Stimulated activated naive CD8-positive, alpha-beta T cell treated with anti-CD3 and anti-CD28 coated beads, Interleukin-15, Interleukin-2, amounts not matched to agents 100 U/mL and 50 U/mL, for 24 hours (primary cell): ENCODE results near the gene UFD1.

Experiments used
- ATAC-seq: fragments of 150-1000 bp; cut with Tn5 transposase; one replicate; pipeline ENCODE4 v1.10.0; 2021
- DNase-seq: peaks from one replicate; pipeline ENCODE4 v3.0.0; 2021

Gene UFD1

DNA sequence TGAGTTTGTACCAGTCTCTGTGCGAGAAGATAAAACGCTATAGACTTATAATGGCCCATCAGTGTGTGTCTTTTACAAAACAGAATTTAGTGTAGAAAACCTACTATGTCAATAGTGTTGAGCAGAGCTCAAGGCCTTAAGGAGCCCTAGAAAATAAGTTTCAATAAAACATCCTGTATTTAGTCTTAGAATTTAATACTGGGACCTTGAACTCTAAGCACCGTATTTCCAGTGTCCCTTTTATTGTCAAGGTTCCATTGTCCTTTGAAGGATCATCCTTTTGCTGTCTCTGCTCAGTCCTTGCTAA, 17.3 kb upstream of the UFD1 start:
- DNase-seq (no peak), ATAC-seq (no peak)

DNA sequence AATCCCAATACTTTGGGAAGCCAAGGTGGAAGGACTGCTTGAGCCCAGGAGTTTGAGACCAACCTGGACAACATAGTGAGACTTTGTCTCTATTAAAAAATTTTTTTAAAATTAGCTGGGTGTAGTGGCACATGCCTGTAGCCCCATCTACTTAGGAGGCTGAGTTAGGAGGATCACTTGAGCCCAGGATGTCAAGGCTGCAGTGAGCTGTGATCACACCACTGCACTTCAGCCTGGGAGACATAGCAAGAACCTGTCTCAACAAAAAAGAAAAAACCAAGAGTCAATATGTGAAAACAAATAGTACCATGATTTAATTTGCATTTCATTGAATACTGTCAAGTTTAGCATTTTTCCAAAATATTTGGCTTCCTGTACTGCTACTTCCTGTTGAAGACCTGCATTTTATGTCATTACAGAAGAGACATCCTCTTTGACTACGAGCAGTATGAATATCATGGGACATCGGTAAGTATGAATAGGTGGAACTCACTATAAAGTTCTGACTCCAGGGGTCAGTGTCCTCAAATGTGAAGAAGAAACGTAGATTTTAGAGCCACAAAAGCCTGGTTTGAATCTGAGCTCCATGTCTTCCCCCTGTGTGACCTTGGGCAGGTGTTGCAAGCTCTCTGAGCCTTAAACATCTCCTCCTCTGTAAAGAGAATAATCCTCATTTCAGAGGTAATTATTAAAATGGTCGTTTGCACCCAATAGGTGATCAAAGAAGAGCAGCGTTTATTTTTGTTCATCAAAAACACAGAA, 16.8 kb upstream of the UFD1 start:
- DNase-seq (no peak), ATAC-seq (no peak)

DNA sequence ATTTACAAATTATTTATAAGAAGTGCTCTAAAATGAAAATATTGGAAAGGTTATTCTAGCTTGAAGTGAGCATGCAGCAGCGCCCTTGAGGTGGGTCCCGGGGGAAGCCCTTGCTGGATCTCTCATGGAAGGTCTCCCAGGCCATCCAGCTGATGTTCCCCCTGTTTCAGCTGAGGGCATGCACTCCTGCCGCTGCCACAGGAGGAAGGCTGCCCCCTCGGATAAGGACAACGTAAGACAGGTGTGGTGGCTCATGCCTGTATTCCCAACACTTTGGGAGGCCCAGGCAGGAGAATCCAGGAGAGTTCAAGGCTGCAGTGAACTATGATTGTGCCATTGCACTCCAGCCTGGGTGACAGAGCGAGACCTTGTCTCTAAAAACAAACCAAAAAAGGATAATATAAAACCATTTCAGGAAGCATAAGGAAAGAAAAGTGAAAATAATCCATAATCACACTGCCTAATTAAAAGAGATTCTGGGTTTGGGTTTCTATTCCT, 15.7 kb upstream of the UFD1 start:
- DNase-seq, result no peak
- ATAC-seq, result no peak

DNA sequence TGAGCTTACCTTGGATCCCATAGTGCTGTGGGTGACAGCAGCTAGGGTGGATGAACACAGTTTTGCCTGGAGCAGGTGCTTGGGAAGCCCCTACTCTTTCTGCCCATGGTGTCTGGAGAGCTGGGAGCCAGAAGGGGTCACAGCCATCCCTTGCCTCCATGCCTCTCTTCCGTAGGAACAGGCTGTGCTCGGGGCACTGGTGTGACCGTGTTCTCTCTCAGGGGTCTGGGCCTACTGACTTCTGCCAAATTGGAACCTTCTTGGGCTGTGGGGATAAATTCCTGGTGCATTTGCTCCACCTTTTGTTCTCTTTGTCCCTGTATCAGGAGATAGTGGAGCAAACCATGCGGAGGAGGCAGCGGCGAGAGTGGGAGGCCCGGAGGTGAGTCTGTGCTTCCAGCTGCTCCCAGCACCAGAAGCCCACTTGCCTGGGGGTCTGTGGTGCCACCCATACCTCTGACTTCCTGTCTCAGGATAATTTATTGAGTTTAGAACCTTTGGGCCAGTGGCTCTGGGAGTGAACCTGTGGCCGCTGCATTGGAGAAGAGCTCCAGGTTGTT, 15.1 kb upstream of the UFD1 start:
- ATAC-seq, result no peak
- no peak for DNase-seq

DNA sequence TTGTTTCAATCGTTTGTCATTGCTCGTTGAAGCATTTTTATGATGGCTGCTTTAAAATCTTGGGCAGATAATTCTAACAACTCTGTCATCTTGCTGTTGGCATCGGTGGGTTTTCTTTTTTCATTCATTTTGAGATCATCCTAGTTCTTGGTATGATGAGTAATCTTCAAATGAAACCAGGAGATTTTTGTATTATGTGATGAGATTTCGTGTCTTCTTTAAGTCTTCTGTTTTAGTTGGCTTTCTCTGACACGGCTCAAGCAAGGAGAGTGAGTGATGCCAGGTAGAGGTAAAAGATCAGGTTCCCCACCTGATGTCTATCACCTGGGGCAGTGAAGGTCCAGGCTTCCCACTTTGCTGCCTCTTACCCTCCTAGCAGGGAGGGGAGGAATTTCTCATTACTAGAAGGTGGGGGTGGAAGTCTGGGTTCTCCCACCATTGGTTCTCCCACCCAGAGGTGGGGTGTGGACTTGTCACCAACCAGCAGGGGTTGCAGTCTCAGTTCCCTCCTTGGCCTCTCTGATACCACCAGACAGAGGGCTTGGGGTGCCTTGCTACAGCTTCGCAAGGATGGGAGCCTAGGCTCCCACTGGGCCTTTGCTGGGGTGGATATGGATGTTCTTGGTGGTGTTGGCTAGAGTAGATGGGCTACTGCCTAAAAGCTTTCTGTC, 13.6 kb upstream of the UFD1 start:
- DNase-seq (no peak), ATAC-seq (peak; percentile 32)

DNA sequence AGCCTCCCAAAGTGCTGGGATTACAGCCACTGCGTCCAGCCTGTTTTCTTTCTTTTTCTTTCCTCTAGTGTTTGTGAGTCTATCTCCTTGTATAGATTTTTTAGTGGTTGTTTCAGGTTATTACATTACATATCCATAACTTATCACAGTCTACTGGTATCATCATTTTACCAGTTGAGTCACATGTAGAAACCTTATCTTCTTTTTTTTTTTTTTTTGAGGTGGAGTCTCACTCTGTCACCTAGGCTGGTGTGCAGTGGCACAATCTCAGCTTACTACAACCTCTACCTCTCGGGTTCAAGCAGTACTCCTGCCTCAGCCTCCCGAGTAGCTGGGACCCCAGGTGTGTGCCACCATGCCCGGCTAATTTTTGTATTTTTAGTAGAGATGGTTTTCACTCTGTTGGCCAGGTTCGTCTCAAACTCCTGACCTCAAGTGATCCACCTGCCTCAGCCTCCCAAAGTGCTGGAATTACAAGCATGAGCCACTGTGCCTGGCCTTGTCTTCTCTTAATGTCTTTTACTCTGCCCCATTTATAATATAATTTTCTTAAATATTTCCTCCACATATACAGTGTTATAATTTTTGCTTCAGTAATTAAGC, 11.7 kb upstream of the UFD1 start:
- ATAC-seq, result no peak
- no peak for DNase-seq

DNA sequence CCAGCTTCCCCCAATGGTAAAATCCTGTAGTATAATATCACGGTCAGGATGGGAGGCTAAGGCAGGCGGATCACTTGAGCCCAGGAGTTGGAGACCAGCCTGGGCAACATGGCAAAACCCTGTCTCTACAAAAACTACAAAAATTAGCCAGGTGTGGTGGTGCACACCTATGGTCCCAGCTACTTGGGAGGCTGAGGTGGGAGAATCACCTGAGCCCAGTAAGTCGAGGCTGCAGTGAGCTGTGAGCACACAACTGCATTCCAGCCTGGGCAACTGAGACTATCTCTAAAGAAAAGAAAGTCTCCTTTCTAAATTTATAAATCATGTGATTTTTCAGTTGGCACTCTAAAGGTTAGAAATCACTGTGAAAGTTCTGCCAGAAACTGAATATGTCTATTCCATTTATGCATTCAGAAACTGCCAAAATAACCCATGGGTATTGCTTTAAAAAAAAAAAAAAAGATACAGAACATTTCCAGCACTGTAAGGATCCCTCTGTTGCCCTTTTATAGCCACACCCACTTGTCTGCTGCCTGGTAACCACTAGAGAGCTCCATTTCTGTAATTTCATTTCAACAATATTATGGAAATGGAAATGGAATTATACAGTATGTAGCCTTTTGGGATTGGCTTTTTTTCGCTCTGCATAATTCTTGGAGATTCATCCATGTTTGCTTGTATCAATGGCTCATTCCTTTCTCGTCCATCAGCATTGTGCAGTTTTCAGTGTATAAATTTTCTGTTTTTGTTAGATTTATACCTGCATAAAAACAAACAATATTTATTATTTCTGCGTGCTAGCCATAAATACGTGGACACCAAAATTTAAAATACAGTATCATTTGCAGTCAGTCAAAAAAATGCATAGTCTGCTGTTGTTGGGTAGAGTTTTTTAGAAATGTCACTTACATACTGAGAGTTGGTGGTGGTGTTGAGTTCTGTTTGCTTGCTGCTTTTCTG, 10.2 kb upstream of the UFD1 start:
- DNase-seq, result no peak
- ATAC-seq, result no peak

DNA sequence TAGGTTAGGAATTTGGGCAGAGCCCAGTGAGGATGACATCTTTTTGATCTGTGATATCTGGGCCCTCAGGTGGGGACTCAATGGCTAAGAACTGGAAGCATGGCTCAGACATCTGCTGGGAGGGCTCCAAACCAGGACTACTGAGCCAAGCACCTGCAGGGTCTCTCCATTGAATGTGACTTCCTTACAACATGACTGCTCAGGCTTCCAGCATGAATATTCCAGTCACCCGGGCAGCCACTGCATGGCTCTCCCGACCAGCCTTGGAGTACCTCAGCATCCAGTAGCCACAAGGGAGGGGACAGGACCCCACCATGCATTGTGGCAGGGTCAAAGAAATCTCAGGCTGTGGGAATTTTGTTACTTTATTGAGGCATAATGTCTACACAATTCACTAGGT, 9.3 kb upstream of the UFD1 start:
- DNase-seq (no peak), ATAC-seq (no peak)

DNA sequence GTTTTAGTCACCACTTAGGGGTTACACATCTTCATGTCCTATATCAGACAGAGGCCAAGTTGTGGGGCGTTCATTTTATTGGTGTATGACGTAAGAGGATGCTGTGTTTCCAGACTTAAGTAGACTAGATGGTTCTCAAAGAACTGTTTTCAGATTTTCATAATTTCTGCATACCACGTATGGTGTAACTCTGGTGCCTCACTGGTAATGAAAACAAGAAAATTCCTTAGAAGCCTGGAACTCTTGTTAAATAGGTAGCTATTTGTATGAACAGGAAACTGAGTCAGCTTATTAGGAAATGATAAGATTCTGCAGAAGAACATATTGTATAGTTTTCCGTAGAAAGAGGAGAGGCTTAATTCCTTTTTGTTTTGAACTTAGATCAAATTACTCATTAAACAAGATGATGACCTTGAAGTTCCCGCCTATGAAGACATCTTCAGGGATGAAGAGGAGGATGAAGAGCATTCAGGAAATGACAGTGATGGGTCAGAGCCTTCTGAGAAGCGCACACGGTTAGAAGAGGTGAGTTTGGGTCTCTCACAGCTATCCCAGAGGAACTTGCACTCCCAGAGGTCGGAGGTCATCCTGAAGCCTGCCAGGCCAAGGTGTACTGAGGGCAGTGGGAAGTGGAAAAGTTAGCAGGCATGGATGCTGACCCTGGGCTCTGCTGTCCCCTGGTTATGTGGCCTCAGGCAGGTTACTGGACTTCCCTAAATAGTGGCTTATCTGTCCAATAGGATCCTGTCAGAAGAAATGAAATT, 4.7 kb upstream of the UFD1 start:
- no peak for DNase-seq
- ATAC-seq, result no peak

DNA sequence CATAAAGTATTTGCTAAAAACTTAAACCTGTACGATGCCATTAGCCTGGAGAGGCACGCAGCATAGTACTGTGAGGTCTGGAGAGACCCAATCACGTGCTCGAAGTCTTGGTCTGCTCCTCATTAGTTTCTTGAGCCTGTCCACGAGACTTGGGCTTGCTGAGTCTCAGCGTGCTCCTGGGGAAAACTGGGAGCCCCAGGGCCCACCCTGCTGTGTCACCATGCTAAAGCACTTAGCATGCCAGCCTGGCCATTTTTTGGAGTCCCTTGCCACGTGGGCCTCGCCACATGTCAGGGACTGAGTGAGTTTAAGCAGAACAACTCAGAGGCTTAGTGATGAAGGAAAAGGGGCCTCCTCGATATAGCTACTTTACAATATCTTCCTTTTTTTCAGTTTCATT, 3.3 kb upstream of the UFD1 start:
- no peak for DNase-seq
- ATAC-seq, result no peak

DNA sequence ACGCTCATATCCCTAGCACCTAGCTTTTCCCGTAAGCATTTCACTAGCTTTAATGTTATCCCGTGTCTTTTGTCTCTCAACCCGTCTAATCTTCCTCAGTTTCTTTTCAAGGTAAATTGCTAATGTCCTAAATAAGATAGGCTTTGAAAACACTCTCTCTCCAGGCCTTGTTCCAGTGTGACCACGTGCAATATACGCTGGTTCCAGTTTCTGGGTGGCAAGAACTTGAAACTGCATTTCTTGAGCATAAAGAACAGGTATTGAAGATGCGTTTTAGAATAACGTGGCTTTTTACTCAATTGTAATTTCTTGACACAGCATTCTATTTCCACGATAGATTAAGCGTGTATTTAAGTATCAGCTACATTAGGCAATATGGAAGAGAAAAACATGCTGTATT, 1.8 kb upstream of the UFD1 start:
- DNase-seq (no peak), ATAC-seq (no peak)

DNA sequence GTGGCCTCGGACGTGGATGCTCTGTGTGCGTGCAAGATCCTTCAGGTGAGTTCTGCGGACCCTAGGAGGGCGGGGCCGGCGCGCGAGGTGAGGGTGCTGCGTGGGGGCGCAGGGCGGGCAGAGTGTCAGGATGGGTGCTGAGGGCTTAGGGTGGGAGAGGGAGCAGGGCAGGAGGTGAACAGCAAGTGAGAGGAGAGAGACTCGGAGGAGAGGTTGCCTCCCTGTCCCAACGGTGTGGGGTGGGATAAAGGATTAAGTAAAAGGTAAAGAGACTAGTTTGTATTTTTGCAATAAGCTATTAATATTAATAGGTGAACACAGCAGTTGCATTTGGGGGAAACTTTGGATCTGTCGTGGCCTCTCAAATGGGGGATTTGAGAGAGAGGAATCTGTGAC, 1.2 kb upstream of the UFD1 start:
- peak; percentile 35 for DNase-seq
- no peak for ATAC-seq

DNA sequence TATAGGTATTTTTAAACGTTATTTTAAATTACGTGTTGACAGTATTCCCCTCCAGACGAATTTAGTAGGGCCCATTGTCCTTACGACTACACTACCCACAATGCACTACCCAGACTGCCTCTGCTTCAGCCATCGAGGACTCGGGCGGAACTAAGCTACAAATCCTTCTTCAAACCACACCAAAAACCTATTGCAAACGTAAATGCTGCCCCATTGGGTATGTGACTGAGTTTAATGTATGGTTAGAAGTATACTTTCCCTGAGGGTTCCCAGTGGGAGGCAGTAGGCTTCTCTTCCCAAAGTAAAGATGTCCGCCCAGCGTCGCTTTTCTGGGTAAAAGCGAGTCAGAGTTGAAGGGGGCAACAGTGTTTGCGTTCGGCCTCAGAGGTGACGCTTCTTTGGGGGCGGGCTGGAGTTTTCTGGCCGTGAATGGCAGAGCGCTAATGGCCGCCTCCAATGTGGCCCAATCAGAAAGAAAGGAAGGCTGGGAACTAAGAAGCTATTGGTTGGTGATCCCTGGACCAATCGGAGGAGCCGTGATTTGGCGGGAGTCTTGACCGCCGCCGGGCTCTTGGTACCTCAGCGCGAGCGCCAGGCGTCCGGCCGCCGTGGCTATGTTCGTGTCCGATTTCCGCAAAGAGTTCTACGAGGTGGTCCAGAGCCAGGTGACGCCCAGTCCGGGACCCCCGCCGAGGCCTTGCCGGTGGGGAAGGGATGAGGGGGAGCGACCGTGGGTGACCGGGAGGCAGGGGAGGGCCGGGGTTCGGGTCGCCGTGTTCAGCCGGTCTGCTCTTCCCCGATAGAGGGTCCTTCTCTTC, 571 bp upstream of the UFD1 start, which contains the start of gene CDC45:
Gene CDC45 (plus strand): TSS at position 566 of the 818 bp plus-strand sequence. CDS start 49 bp downstream, at position 615.
- DNase-seq, result peak; percentile 92
- ATAC-seq, result peak; percentile 91

DNA sequence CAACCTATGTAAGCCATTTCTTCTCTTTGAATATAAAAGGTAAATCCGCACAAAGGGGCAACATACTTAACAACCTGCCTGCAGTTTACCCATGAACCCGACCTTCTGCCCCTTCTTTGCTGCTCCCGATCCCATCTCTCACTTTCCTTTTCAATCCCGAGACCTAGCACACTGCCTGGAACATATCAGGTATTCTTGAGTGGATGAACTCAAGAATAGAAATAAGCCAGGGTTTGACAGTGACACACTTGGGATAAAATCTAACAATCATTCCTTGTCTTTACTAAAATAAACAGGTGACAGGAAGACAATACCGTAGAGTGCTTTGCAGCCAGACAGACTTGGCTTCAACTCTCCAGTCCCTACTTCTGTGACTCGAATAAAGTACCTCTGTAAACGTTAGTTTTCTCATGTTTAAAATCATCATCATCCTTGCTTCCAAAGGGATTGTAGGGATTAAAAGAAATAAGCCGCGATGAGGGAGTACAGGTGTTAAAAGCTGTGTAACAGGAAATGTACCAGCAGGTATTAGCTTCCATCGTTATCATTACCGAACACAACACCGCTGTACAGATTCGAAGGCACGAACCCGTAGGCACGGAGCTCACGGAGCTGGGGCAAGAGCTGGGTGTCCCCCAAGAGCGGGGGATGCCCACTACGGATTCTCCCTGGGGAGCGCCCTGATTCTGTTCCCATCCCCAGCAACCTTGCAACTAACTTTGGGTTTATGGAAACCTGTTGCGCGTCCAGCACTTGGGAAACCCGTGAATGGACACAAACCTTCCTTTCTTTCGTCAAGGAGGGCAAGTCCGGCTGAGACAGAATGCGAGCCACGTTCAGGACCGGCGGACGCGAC, 720 bp downstream of the UFD1 start:
- no peak for ATAC-seq
- no peak for DNase-seq

DNA sequence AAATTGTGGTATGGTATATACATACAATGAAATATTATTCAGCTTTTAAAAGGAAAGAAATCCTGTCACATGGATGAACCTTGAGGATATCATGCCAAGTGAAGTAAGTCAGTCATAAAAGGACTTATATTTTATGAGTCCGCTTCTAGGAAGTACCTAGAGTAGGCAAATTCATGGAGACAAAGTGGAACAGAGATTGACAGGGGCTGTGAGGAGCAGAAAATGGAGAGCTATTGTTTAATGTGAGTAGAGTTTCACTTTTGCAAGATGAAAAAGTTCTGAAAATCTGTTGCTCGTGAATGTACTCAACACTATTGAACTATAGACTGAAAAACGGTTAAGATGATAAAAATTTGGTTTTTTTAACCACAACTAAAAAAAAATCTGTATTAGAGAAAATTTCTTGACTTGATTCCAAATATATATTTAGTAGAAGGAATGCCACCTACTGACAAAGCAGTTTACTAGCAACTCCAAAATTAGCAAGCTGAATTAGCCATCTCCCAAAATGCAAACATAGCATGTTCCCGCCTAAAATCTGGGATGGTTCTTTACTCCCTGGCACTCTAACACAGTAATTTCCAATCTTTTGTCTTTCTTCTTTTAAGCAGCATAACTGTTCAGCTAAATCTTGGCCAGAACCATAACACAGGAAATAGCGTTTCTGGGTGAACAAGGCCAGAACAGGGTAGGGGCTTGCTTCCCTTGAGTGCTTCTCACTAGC, 1.5 kb downstream of the UFD1 start:
- ATAC-seq, result no peak
- DNase-seq, result no peak

DNA sequence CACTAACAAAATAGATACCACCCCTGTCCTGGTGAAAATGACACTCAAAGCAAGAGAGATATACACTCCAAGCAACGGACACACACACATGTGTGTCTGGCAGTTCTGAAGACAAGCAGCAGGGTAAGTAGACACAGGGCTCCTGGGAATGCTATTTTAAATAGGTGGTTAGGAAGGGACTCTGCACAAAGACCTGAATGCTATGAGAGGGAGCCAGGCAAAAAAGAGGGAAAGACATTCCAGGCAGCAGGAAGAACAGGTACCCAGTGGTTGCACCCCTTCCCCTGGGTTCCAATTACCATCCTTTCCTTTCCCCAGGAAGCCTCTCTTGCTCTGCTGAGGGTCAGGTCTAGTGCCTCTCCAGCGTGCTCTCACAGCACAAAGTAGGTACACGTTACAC, 3.0 kb downstream of the UFD1 start:
- ATAC-seq (no peak), DNase-seq (no peak)

DNA sequence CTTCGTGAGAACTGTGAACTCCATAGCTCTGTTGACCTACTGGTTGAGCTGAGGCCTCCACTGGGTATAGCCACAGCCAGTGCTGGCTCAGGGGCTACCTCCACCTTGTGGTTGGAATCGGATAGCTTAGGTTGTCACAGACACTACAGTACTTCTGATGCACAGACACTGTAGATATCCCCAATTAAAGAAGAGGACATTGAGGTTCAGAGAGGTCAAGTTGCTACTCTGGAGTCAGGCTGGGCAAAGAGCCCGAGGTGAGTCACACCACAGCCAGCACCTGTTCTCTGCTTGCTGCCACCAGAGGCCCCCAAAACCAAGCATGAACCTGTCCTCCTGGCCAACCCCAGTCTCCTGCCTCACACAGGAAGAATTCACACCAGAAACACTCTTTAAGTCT, 5.4 kb downstream of the UFD1 start:
- ATAC-seq (peak; percentile 25), DNase-seq (no peak)

DNA sequence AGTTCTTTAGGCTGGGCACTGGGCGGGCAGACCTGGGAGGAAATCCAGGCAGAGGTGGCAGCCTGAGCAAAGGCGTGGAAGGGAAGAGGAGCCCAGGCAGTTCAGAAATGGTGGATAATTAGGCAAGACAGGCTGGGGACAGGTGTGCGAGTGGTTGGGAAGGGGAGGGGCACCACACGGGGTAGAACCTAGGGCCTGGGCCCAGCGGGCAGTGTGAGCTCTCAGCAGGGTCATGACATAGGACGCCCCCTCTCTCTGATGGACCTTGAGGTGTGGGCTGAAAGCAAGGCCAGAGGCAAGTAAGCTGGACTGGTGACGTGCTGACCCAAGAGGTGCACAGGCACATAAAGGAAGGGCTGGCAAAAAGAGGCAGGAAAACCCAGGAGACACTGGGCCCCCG, 6.8 kb downstream of the UFD1 start:
- DNase-seq, result no peak
- ATAC-seq, result no peak

DNA sequence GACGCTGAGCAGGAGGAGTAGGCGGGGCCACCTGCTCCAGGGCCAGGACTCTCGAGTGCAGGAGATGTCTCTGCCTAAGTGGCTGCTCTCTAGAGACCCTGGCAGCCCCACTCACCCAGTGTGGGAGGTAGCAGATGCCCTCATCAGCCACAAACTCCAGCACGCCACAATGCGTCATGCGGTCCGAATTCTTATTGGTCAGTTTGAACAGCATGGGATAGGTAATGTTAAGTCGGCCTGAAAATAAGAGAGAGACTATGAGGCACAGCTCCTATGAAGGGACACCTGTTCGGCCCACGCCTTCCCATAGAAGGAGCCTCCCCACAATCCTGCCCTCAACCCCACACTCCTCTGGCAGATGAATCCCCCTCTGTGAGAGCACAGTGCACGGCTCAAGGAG, 7.4 kb downstream of the UFD1 start:
- DNase-seq (no peak), ATAC-seq (no peak)
